SK-N-SH treated with all-trans-retinoic acid at 6 μM for 48 hours (cell line): Measurements from ENCODE around the gene NEURL1B.

Experiments
- ARNTL ChIP-seq: fragments of 450-650 bp; formaldehyde crosslinking; IDR thresholded peaks from 2 replicates; pipeline ENCODE4 v1.5.0; 2020; ENCODE audit warnings: low read depth, mild to moderate bottlenecking, moderate library complexity, borderline replicate concordance
- BACH2 ChIP-seq: fragments of 250-450 bp; sonication (Bioruptor Pico); IDR thresholded peaks from 2 replicates; pipeline ENCODE4 v1.9.0; 2021; ENCODE audit warnings: mild to moderate bottlenecking, borderline replicate concordance
- ESRRG ChIP-seq: fragments of 250-450 bp; sonication (Bioruptor Pico); IDR thresholded peaks from 2 replicates; pipeline ENCODE4 v1.6.1; 2021; ENCODE audit warnings: mild to moderate bottlenecking
- RARB ChIP-seq: fragments of 250-450 bp; sonication (Bioruptor Pico); IDR thresholded peaks from 2 replicates; pipeline ENCODE4 v1.8.0; 2021; ENCODE audit warnings: mild to moderate bottlenecking, moderate library complexity
- ZFP3 ChIP-seq: fragments of 250-450 bp; sonication (Bioruptor Pico); IDR thresholded peaks from 2 replicates; pipeline ENCODE4 v1.5.0; 2020; ENCODE audit warnings: mild to moderate bottlenecking, moderate library complexity
- ZNF70 ChIP-seq: fragments of 450-650 bp; formaldehyde crosslinking; IDR thresholded peaks from 2 replicates; pipeline ENCODE4 v1.5.0; 2020; ENCODE audit warnings: mild to moderate bottlenecking, moderate library complexity
- TF ChIP-seq, protein P1 (sequence below): fragments of 250-450 bp; sonication (Bioruptor Pico); IDR thresholded peaks from 2 replicates; pipeline ENCODE4 v1.5.1; 2020; ENCODE audit warnings: low read depth, mild to moderate bottlenecking, moderate library complexity
- TF ChIP-seq, protein P2 (sequence below): fragments of 250-450 bp; sonication (Bioruptor Pico); IDR thresholded peaks from 2 replicates; pipeline ENCODE4 v1.8.0; 2020; ENCODE audit warnings: mild to moderate bottlenecking, moderate library complexity, borderline replicate concordance

DNA sequence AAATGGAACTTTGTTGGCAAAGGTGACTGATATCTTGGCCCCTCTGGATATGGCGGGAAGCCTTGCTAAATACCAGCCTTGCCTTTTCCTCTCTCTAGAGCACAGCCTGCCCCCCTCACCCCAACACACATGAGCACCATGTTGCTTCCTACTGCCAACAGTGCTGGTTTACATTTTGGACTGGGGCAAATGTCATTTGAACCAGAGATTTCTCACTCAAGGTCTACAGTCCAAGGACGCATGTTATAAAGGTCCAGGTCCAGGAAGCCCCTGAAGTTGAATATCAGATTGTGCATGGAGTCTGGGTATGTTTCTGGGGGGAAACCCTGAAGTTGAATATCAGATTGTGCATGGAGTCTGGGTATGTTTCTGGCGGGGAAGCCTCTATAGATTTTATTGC, 19.9 kb downstream of the NEURL1B start:
- no peak for TF ChIP-seq ESRRG (CRISPR knock-in tag)
- TF ChIP-seq ARNTL (CRISPR knock-in tag) = no peak
- no peak for TF ChIP-seq BACH2
- TF ChIP-seq ZNF70 = no peak
- TF ChIP-seq, protein P1, sequence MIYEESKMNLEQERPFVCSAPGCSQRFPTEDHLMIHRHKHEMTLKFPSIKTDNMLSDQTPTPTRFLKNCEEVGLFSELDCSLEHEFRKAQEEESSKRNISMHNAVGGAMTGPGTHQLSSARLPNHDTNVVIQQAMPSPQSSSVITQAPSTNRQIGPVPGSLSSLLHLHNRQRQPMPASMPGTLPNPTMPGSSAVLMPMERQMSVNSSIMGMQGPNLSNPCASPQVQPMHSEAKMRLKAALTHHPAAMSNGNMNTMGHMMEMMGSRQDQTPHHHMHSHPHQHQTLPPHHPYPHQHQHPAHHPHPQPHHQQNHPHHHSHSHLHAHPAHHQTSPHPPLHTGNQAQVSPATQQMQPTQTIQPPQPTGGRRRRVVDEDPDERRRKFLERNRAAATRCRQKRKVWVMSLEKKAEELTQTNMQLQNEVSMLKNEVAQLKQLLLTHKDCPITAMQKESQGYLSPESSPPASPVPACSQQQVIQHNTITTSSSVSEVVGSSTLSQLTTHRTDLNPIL (CRISPR knock-in tag) = no peak
- TF ChIP-seq RARB (CRISPR knock-in tag) = no peak
- no peak for TF ChIP-seq ZFP3 (CRISPR knock-in tag)
- TF ChIP-seq, protein P2, sequence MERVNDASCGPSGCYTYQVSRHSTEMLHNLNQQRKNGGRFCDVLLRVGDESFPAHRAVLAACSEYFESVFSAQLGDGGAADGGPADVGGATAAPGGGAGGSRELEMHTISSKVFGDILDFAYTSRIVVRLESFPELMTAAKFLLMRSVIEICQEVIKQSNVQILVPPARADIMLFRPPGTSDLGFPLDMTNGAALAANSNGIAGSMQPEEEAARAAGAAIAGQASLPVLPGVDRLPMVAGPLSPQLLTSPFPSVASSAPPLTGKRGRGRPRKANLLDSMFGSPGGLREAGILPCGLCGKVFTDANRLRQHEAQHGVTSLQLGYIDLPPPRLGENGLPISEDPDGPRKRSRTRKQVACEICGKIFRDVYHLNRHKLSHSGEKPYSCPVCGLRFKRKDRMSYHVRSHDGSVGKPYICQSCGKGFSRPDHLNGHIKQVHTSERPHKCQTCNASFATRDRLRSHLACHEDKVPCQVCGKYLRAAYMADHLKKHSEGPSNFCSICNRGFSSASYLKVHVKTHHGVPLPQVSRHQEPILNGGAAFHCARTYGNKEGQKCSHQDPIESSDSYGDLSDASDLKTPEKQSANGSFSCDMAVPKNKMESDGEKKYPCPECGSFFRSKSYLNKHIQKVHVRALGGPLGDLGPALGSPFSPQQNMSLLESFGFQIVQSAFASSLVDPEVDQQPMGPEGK (CRISPR knock-in tag) = no peak
